GM21447 (cell line): ENCODE measurements around the gene ADAM23.
"Not testable (repeated sequence)": the region's sequence is repeated elsewhere in the genome, so short reads cannot be mapped to it uniquely, and the experiment has no call there.

Experiments
- ATAC-seq: cut with Tn5 transposase; IDR thresholded peaks from one replicate; pipeline ENCODE4 v1.9.1; 2021; ENCODE audit not compliant: unreplicated experiment

Gene ADAM23

GRCh38 chr2:206442833-206443734 lies at the start of gene ADAM23:
ADAM23 (plus strand) TSS chr2:206443532; CDS start chr2:206443867, 335 bp downstream.
- ATAC-seq: no peak

GRCh38 chr2:206396211-206396610 lies 47.1 kb upstream of the ADAM23 start:
- ATAC-seq: no peak

GRCh38 chr2:206402956-206403569 lies 40.3 kb upstream of the ADAM23 start:
- ATAC-seq: not testable (repeated sequence)

- ATAC-seq: peak; percentile 88
Measured at GRCh38 chr2:206408323-206409320, 34.7 kb upstream of the ADAM23 start.

- no peak for ATAC-seq
Measured at GRCh38 chr2:206410714-206411113, 32.6 kb upstream of the ADAM23 start.

GRCh38 chr2:206415618-206416243 lies 27.6 kb upstream of the ADAM23 start:
- no peak for ATAC-seq

- no peak for ATAC-seq
Measured at GRCh38 chr2:206418968-206419367, 24.4 kb upstream of the ADAM23 start.

- no peak for ATAC-seq
Measured at GRCh38 chr2:206420721-206421120, 22.6 kb upstream of the ADAM23 start.

GRCh38 chr2:206422493-206422892 lies 20.8 kb upstream of the ADAM23 start:
- ATAC-seq: no peak

GRCh38 chr2:206423147-206423546 lies 20.2 kb upstream of the ADAM23 start:
- no peak for ATAC-seq

- ATAC-seq: no peak
Measured at GRCh38 chr2:206424134-206424533, 19.2 kb upstream of the ADAM23 start.

- ATAC-seq: no peak
Measured at GRCh38 chr2:206428783-206429182, 14.5 kb upstream of the ADAM23 start.

- ATAC-seq: no peak
Measured at GRCh38 chr2:206430452-206430851, 12.9 kb upstream of the ADAM23 start.

- no peak for ATAC-seq
Measured at GRCh38 chr2:206431439-206431838, 11.9 kb upstream of the ADAM23 start.

- ATAC-seq: no peak
Measured at GRCh38 chr2:206432193-206433082, 10.9 kb upstream of the ADAM23 start.

- no peak for ATAC-seq
Measured at GRCh38 chr2:206433190-206433589, 10.1 kb upstream of the ADAM23 start.

- ATAC-seq: no peak
Measured at GRCh38 chr2:206433686-206434085, 9.6 kb upstream of the ADAM23 start.

GRCh38 chr2:206435742-206436141 lies 7.6 kb upstream of the ADAM23 start:
- no peak for ATAC-seq

GRCh38 chr2:206438196-206438724 lies 5.1 kb upstream of the ADAM23 start:
- ATAC-seq: no peak
